Astrocyte (in vitro differentiated cells and primary cell): ENCODE data around the gene C2orf80.

Experiments used
- EZH2 ChIP-seq: IDR thresholded peaks from 2 replicates; pipeline ENCODE4 v1.6.1; 2012; ENCODE audit warnings: mild to moderate bottlenecking, low read length, inconsistent platforms; ENCODE audit not compliant: insufficient read depth
- TF ChIP-seq, protein P1 (sequence below): IDR thresholded peaks from 2 replicates; pipeline ENCODE4 v1.5.1; 2011; ENCODE audit warnings: low read depth, mild to moderate bottlenecking, inconsistent platforms, low read length, moderate library complexity; ENCODE audit not compliant: insufficient read depth

DNA sequence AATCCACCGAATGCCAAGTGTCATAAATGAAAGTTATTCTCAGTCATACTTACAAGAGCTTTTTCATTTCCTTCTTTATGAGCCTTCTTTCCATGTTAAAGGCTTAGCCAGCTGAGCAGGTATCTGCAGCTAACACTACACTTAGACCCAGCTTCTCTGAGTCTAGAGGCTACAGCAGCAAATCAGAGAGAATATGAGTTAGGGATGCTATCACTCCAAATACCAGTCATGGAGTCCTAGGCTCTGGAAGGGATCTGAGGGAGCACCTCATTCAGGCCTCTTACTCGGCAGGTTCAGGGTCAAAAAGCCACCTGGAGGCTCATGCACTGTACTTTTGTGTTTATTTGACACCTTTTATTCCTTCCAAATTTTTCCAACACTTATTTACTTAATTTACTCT, 2.9 kb downstream of the C2orf80 start:
- TF ChIP-seq EZH2: no peak
- TF ChIP-seq, protein P1, sequence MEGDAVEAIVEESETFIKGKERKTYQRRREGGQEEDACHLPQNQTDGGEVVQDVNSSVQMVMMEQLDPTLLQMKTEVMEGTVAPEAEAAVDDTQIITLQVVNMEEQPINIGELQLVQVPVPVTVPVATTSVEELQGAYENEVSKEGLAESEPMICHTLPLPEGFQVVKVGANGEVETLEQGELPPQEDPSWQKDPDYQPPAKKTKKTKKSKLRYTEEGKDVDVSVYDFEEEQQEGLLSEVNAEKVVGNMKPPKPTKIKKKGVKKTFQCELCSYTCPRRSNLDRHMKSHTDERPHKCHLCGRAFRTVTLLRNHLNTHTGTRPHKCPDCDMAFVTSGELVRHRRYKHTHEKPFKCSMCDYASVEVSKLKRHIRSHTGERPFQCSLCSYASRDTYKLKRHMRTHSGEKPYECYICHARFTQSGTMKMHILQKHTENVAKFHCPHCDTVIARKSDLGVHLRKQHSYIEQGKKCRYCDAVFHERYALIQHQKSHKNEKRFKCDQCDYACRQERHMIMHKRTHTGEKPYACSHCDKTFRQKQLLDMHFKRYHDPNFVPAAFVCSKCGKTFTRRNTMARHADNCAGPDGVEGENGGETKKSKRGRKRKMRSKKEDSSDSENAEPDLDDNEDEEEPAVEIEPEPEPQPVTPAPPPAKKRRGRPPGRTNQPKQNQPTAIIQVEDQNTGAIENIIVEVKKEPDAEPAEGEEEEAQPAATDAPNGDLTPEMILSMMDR: no peak
